Breast epithelium (tissue), 4 donors: ENCODE results near the gene SSH2. TPM values are rescaled to one million over a fixed set of nuclear protein-coding genes. Genes with fewer than 3 reads are reported as not detected.

Source experiments
- DNase-seq, 2 donors: peaks; one replicate each; pipeline ENCODE4 v3.0.0-alpha.2; 2019; ENCODE audit warnings: low spot score in 2 of 2
- H3K27ac ChIP-seq, 2 donors: fragments of 200-600 bp; sonication (generic) in 1 of 2; one replicate each; pipeline ENCODE4 v1.5.1; 2016 to 2019; ENCODE audit warnings: mild to moderate bottlenecking in 1 of 2
- H3K27me3 ChIP-seq, 2 donors: fragments of 200-600 bp; sonication (generic) in 1 of 2; one replicate each; pipeline versions ENCODE4 v1.5.1 to v1.6.0; 2017 to 2019; ENCODE audit warnings: control low read depth in 1 of 2, mild to moderate bottlenecking in 1 of 2
- H3K36me3 ChIP-seq: fragments of 200-600 bp; one replicate; pipeline ENCODE4 v1.5.1; 2019
- H3K4me1 ChIP-seq, 2 donors: fragments of 200-600 bp; sonication (generic); one replicate each; pipeline ENCODE4 v1.5.1; 2016 to 2019; ENCODE audit warnings: control low read depth in 1 of 2
- H3K4me3 ChIP-seq, 3 donors: fragments of 200-600 bp; sonication (generic); 1 replicate in 2 of 3; 2 replicates in 1 of 3; pipeline ENCODE4 v1.5.1; 2016 to 2019; ENCODE audit warnings: mild to moderate bottlenecking in 3 of 3, moderate library complexity in 2 of 3
- H3K9me3 ChIP-seq, 2 donors: fragments of 200-600 bp; sonication (generic) in 1 of 2; one replicate each; pipeline ENCODE4 v1.5.1; 2016 to 2019; ENCODE audit warnings: control low read depth in 1 of 2
- CTCF ChIP-seq, 3 donors: fragments of 450-650 bp; IDR thresholded peaks; one replicate each; pipeline ENCODE4 v1.5.1; 2016 to 2017; ENCODE audit warnings: antibody characterized with exemption in 3 of 3, mild to moderate bottlenecking in 3 of 3, moderate library complexity in 3 of 3
- POLR2A ChIP-seq: fragments of 450-650 bp; IDR thresholded peaks from one replicate; pipeline ENCODE4 v1.6.1; 2016; ENCODE audit warnings: antibody characterized with exemption, mild to moderate bottlenecking, moderate library complexity
- POLR2AphosphoS5 ChIP-seq, 3 donors: sonication (generic); formaldehyde crosslinking; IDR thresholded peaks; one replicate each; pipeline ENCODE4 v1.6.1; 2017; ENCODE audit warnings: antibody characterized with exemption in 3 of 3
- intact Hi-C: fragments of 100-400 bp; cut with DNase I; formaldehyde crosslinking; loops from one replicate; pipeline ENCODE4 v1.15.1; 2023; ENCODE audit warnings: low total_unique reads
- total RNA-seq, 3 donors: library from RNA; depleted of rRNA; stranded (reverse); fragments of >200 nt; gene quantifications; one replicate each; pipeline ENCODE4 v1.1.0, GENCODE V29; 2016

SSH2 gene
- total RNA-seq, 3 donors from 2014 or later: 23.0 to 64.2 (median 25.9) TPM

- TF ChIP-seq POLR2A: no peak
- no peak for TF ChIP-seq POLR2AphosphoS5 (IDR thresholded peaks at IDR 0.05)
- TF ChIP-seq CTCF (IDR thresholded peaks at IDR 0.05): no peak
- Histone ChIP-seq H3K27ac (no peak overlapping the region), H3K9me3 (no peaks in the 10 kb centered on the region), H3K4me3 (no peak overlapping the region), H3K4me1 (no peaks in the 10 kb centered on the region), H3K27me3 (no peaks in the 10 kb centered on the region), H3K36me3 (no peaks in the 10 kb centered on the region)
- DNase-seq: no peak
- intact Hi-C loops: no loop called here
Observed at GRCh38 chr17:29918016-29918415, 12.0 kb downstream of the SSH2 start.

GRCh38 chr17:29914819-29915537 is 15.1 kb downstream of the SSH2 start:
- Histone ChIP-seq H3K9me3 (no peaks in the 10 kb centered on the region), H3K27me3 (no peaks in the 10 kb centered on the region)

GRCh38 chr17:29911641-29912177 is 18.3 kb downstream of the SSH2 start:
- no peak for DNase-seq
- H3K9me3 ChIP-seq: no peaks in the 10 kb centered on the region
- H3K4me3 ChIP-seq: no peak overlapping the region
- TF ChIP-seq POLR2A: no peak
- no peak for TF ChIP-seq POLR2AphosphoS5 (IDR thresholded peaks at IDR 0.05)
- TF ChIP-seq CTCF (IDR thresholded peaks at IDR 0.05): no peak
- H3K4me1 ChIP-seq: no peaks in the 10 kb centered on the region
- intact Hi-C loops: loop anchor here (5.0 kb wide), 1 partner anchor 111 kb away; no protein-coding TSS in a partner anchor
- no peaks in the 10 kb centered on the region for H3K27me3 ChIP-seq
- H3K36me3 ChIP-seq: no peaks in the 10 kb centered on the region
- H3K27ac ChIP-seq: no peak overlapping the region

More at GRCh38 chr17:29914819-29915537, 15.1 kb downstream of the SSH2 start:
- Histone ChIP-seq H3K36me3 (no peaks in the 10 kb centered on the region), H3K4me1 (no peaks in the 10 kb centered on the region), H3K27ac (no peak overlapping the region), H3K4me3 (no peak overlapping the region)
- TF ChIP-seq POLR2AphosphoS5 (IDR thresholded peaks at IDR 0.05) (no peak), POLR2A (no peak), CTCF (IDR thresholded peaks at IDR 0.05) (no peak)
- no peak for DNase-seq
- intact Hi-C loops: loop anchor here (5.0 kb wide), 1 partner anchor 107 kb away; no protein-coding TSS in a partner anchor

GRCh38 chr17:29909236-29910003 is 20.6 kb downstream of the SSH2 start:
- intact Hi-C loops: loop anchor here (5.0 kb wide), 1 partner anchor 113 kb away; no protein-coding TSS in a partner anchor
- no peak for DNase-seq
- H3K27me3 ChIP-seq: no peaks in the 10 kb centered on the region
- H3K27ac ChIP-seq: no peak overlapping the region
- no peaks in the 10 kb centered on the region for H3K36me3 ChIP-seq
- TF ChIP-seq CTCF (IDR thresholded peaks at IDR 0.05) (no peak), POLR2AphosphoS5 (IDR thresholded peaks at IDR 0.05) (no peak), POLR2A (no peak)
- no peaks in the 10 kb centered on the region for H3K9me3 ChIP-seq
- no peaks in the 10 kb centered on the region for H3K4me1 ChIP-seq
- H3K4me3 ChIP-seq: no peak overlapping the region

GRCh38 chr17:29906969-29907368 is 23.1 kb downstream of the SSH2 start:
- intact Hi-C loops: no loop called here
- no peaks in the 10 kb centered on the region for H3K36me3 ChIP-seq
- no peaks in the 10 kb centered on the region for H3K4me1 ChIP-seq
- no peak for DNase-seq
- no peak overlapping the region for H3K4me3 ChIP-seq
- H3K27ac ChIP-seq: no peak overlapping the region
- no peaks in the 10 kb centered on the region for H3K27me3 ChIP-seq
- H3K9me3 ChIP-seq: no peaks in the 10 kb centered on the region
- no peak for TF ChIP-seq POLR2A
- no peak for TF ChIP-seq CTCF (IDR thresholded peaks at IDR 0.05)
- no peak for TF ChIP-seq POLR2AphosphoS5 (IDR thresholded peaks at IDR 0.05)
